Coronary artery (tissue), 2 donors: ENCODE measurements around the gene PSIP1.

Experiments used
- DNase-seq: peaks from one replicate; pipeline ENCODE4 v3.0.0-alpha.2; 2017; ENCODE audit warnings: low spot score
- H3K27ac ChIP-seq, 2 donors: fragments of 200-600 bp; sonication (generic); one replicate each; pipeline ENCODE4 v1.5.1; 2016 to 2019
- H3K4me3 ChIP-seq: fragments of 200-600 bp; sonication (generic); 2 replicates; pipeline ENCODE4 v1.5.1; 2016; ENCODE audit warnings: mild to moderate bottlenecking, moderate library complexity
- TF ChIP-seq, protein P1 (sequence below): fragments of 200-600 bp; sonication (generic); IDR thresholded peaks from one replicate; pipeline ENCODE4 v1.5.1; 2019; ENCODE audit warnings: antibody characterized with exemption

Gene PSIP1

DNA sequence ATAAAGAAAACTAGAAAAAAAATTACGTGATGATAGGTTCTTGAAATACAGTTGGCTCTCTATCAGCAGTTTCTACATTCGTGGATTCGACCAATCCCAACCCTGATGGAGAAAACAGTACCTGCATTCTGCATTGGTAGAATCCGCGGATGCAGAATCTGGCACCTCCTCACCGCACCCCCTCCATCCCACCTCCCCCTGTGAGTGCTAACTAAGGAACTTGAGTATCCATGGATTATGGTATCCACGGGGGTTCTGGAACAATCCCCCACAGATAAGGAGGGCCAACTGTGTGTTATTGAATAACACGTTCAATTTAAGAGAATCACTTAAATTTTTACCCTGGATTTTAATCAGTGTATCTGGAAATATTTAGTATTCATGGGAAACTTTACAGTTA is 10.5 kb upstream of the PSIP1 start:
- DNase-seq: no peak
- TF ChIP-seq, protein P1, sequence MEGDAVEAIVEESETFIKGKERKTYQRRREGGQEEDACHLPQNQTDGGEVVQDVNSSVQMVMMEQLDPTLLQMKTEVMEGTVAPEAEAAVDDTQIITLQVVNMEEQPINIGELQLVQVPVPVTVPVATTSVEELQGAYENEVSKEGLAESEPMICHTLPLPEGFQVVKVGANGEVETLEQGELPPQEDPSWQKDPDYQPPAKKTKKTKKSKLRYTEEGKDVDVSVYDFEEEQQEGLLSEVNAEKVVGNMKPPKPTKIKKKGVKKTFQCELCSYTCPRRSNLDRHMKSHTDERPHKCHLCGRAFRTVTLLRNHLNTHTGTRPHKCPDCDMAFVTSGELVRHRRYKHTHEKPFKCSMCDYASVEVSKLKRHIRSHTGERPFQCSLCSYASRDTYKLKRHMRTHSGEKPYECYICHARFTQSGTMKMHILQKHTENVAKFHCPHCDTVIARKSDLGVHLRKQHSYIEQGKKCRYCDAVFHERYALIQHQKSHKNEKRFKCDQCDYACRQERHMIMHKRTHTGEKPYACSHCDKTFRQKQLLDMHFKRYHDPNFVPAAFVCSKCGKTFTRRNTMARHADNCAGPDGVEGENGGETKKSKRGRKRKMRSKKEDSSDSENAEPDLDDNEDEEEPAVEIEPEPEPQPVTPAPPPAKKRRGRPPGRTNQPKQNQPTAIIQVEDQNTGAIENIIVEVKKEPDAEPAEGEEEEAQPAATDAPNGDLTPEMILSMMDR: no peak

DNA sequence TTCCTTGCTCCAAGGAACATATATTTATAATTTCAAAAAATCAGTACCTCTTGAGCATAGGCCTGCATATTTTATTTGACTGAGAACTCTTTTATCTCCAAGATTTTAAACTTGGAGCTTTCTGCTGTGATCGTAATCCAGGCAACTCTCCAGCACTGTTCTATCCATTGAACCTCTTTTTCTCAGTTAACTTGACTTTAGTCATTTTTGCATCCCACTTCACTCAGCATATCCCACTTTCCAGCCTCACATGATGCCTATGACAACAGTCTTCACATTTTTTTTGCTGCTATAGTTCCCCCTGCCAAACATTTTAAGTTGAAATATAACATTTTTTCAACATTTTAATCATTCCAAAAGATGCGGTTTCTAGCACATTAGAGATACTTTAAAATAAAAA is 9.1 kb upstream of the PSIP1 start:
- DNase-seq: no peak
- Histone ChIP-seq H3K27ac (no peak overlapping the region), H3K4me3 (no peak overlapping the region)
- TF ChIP-seq, protein P1: no peak

More for the DNA sequence above, 10.5 kb upstream of the PSIP1 start:
- Histone ChIP-seq H3K4me3 (no peak overlapping the region), H3K27ac (no peak overlapping the region)

DNA sequence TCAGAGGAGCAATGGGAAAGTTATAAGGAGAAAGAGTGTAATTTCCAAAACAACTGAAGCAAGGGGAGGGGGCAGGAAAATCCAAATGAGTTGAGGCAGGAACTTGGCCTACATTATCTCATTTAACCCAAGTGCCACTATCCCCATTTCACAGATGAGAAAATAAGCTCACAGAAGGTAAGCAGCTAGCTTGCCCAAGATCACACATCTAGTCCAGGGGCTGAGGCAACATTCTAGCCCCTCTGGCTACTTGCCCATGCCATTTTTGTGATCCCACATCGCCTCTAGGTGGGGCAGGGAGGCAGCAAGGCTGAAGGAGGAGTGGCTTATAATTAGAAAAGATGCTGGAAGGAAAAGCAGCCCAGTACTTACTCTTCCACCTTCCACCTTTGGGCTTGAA is 2.6 kb upstream of the PSIP1 start:
- TF ChIP-seq, protein P1: no peak
- H3K4me3 ChIP-seq: no peak overlapping the region
- no peak for DNase-seq
- H3K27ac ChIP-seq: no peak overlapping the region

DNA sequence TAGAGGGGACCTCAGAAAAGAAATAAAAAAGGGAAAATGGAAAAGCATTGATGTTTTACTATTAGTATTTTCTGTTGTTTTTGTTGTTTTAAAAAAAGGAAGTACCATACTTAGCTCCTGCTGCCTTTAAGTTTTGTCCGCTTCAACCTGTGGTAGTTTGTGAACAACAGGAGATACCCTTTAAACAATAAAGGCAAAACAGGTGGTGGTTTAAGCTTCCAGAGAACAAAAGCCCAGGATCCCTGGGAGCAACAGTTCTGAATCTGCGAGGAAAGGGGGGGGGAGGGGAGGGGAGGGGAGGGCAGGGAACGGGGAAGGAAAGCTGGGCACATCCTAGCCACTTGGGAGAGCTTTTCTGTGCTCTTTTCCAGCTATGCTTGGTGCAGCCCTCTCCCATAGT is 2.1 kb upstream of the PSIP1 start:
- DNase-seq: no peak
- TF ChIP-seq, protein P1: no peak
- Histone ChIP-seq H3K27ac (no peak overlapping the region), H3K4me3 (no peak overlapping the region)

DNA sequence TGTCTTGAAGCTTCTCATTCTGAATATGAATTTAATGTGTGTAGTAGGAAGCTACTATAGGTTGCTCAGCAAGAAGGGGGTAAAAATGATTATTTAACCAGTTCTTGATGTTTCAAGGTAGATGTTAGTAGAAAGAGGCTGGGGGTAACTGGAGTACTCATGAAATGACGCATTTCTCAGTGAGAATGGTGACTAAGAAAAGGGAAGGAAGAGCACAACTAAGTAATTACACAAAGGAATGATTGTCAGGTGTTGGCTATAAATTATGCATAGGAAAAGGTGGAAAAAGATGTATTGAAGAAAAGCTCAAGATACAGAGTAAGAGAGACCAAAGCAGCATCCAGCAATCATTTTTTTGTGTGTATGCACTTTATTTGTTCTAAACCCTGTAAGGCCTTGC is 1.4 kb upstream of the PSIP1 start:
- no peak overlapping the region for H3K4me3 ChIP-seq

DNA sequence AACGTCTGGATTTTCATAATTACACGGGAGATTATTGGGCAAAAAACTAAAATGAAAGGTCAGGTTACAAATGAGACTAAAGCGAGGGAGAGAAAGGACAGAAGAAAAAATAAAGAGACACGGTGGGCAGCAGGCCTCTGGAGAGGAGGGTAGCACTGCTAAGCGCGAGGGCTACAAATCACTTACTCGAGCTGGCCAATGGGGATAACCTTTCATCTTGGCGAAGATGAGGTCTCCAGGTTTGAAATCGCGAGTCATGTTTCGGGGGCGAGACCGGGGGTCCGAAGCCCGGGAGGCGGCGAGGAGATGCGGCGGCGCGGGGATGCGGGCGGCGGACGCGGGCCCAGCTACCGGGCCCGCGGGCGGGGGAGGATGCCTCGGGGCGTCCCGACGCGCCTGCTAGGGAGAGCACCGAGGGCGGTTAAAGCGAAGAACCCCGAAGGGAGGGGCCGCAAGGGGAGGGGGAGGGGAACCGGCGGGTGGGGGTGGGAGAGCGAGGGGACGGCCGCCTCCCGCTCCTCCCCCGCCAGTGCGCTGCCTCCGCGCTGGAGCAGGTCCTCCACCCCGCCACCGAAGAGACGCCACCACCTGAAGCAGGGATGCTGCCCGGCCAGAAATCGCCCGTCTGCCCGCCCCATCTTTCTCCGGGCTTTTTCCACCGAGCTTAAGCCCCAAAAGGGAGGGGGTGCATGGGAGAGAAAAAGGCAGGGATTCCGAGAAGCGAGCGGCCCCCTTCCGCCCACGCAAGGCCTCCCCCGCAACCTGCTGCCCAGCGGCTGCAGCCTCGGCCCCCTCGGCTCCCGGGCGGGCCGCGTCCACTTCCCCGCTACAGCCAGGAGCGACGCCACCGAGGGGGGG is 610 bp downstream of the PSIP1 start:
- DNase-seq: no peak
- Histone ChIP-seq H3K27ac (peak overlapping the region; percentile 81 to 94), H3K4me3 (peak overlapping the region; percentile 93)
- TF ChIP-seq, protein P1: no peak

More for the DNA sequence above, 1.4 kb upstream of the PSIP1 start:
- DNase-seq: no peak
- TF ChIP-seq, protein P1: no peak
- H3K27ac ChIP-seq: no peak overlapping the region

DNA sequence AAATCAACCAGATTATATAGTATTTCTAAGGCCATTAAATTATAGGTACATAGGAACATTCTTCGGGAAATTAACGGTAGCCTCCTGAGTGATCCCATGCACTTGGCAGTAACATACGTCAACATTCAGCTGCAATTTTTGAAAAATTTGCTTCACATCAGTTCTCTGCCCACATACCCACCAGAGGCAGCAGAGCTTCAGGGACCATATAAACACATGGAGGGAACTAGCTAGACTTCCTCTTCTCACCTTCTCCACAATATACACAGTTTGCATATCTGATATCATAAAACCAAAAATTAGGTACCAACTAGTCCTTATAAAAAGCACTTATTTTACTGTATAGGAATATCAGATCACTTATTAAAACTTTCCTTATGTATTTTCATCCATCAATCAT is 4.8 kb downstream of the PSIP1 start:
- Histone ChIP-seq H3K27ac (no peak overlapping the region), H3K4me3 (no peak overlapping the region)
- TF ChIP-seq, protein P1: no peak
- no peak for DNase-seq
